NT2/D1 (cell line): ENCODE measurements around the gene HBE1.

Experiments
- YY1 ChIP-seq: IDR thresholded peaks from 2 replicates; pipeline ENCODE4 v1.6.1; 2011; ENCODE audit not compliant: insufficient read length, insufficient read depth
- ZNF274 ChIP-seq: IDR thresholded peaks from 2 replicates; pipeline ENCODE4 v1.6.1; 2011; ENCODE audit warnings: mild to moderate bottlenecking, low read depth, low read length

DNA sequence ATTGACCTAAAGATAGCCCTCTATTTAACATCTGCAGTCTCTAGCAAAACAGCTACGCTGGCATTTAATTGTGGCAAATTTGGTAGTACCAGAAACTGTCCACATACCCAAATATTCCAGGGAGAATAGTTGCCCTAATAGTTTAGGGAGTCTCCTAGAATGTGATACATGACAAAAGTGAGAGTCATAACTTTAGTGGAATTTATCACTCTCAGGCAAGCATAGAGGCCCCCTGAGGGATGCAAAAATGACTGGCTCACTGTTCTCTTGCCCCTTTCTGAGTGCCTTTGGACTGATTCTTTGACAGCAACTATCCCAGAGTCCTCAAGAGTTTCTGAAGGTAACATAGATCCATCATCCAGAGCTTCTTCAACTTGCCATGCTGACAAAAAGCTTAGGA, 34.3 kb upstream of the HBE1 start:
- TF ChIP-seq YY1 (no peak), ZNF274 (no peak)
